ENCODE results near the gene IPO7. TPM values are rescaled to one million over a fixed set of nuclear protein-coding genes. Genes with fewer than 3 reads are reported as not detected.
A peak's percentile ranks its signal among the peaks of the same experiment; 100 is the strongest.

Gene IPO7
- total and polyA plus RNA-seq, 2 experiments from 2014 or later, result 11.2 to 103 TPM

DNA sequence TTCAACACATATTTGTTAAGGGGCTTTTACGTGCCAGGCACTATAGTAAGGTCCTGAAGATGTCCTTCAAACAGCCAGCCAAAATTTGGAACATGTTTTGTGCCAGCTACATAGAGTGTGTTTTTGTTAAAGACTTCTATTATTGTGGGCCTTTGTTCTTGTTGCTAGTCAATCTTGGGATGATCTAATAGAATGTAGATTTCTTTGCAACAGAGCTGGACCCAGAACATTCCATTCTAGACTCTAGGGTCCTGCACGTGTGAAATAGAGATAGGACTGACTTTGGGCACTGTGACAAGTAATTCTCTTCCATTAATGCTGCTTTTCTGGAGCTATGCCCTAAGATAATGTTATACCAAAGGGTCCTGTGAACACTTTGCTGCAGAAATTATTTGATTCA, 16.9 kb upstream of the IPO7 start:
- Histone ChIP-seq H3K36me3 (no peaks in the 10 kb centered on the region), H3K4me3 (no peak overlapping the region), H3K9me3 (ENCODE audit: low read depth) (no peaks in the 10 kb centered on the region), H3K4me1 (ENCODE audit: low read depth) (peaks cover 21% of the 10 kb centered on the region), H3K27ac (no peak overlapping the region), H3K27me3 (no peaks in the 10 kb centered on the region)
- TF ChIP-seq, protein P1, sequence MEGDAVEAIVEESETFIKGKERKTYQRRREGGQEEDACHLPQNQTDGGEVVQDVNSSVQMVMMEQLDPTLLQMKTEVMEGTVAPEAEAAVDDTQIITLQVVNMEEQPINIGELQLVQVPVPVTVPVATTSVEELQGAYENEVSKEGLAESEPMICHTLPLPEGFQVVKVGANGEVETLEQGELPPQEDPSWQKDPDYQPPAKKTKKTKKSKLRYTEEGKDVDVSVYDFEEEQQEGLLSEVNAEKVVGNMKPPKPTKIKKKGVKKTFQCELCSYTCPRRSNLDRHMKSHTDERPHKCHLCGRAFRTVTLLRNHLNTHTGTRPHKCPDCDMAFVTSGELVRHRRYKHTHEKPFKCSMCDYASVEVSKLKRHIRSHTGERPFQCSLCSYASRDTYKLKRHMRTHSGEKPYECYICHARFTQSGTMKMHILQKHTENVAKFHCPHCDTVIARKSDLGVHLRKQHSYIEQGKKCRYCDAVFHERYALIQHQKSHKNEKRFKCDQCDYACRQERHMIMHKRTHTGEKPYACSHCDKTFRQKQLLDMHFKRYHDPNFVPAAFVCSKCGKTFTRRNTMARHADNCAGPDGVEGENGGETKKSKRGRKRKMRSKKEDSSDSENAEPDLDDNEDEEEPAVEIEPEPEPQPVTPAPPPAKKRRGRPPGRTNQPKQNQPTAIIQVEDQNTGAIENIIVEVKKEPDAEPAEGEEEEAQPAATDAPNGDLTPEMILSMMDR (IDR thresholded peaks at IDR 0.05; ENCODE audit: low read depth, low read length), result no peak
- DNase-seq (ENCODE audit: low read depth in 1 of 2, low spot score in 1 of 2), result peak in 1 of 2 donors; percentile 60

DNA sequence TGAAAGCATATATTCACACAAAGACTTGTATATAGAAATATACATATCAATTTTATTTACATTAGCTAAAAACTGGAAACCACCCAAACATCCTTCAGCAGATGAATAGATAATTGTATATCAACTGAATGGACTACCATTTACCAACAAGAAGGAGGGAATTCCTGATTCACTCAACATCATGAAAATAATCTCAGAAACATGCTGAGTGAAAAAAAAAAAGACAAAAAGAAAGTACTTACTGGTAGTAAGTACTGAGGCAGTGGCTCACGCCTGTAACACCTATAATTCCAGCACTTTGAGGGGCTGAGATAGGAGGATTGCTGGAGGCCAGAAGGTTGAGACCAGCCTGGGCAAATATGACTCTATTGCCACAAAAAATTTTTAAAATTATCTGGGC, 7.4 kb upstream of the IPO7 start:
- Histone ChIP-seq H3K4me1 (ENCODE audit: low read depth) (peaks cover 9% of the 10 kb centered on the region), H3K4me3 (no peak overlapping the region), H3K27ac (no peak overlapping the region), H3K27me3 (no peaks in the 10 kb centered on the region), H3K9me3 (ENCODE audit: low read depth) (no peaks in the 10 kb centered on the region), H3K36me3 (no peaks in the 10 kb centered on the region)
- TF ChIP-seq, protein P1 (IDR thresholded peaks at IDR 0.05; ENCODE audit: low read depth, low read length), result no peak
- no peak for DNase-seq (ENCODE audit: low read depth in 1 of 2, low spot score in 1 of 2)

DNA sequence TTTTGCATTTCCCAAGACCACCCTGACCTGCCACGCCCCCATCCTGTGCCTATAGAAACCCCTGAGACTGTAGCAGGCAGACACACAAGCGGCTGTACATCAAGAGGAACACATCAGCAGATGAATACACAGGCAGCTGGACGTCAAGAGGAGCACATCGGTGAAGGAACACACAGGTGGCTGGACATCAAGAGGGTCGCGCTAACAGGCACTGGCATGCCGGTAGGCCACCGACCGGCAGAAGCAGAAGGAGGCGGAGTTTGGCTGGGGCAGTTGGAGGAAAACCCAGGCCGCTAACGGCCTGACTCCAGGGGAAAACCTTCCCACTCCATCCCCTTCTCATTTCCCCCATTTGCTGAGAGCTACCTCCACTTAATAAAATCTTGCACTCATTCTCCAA, 5.4 kb upstream of the IPO7 start:
- H3K4me3 ChIP-seq, result no peak overlapping the region
- no peak for DNase-seq (ENCODE audit: low read depth in 1 of 2, low spot score in 1 of 2)
- no peak overlapping the region for H3K27ac ChIP-seq
- H3K27me3 ChIP-seq, result no peaks in the 10 kb centered on the region
- TF ChIP-seq, protein P1 (IDR thresholded peaks at IDR 0.05; ENCODE audit: low read depth, low read length), result no peak
- H3K4me1 ChIP-seq (ENCODE audit: low read depth), result peaks cover 9% of the 10 kb centered on the region
- H3K36me3 ChIP-seq, result no peaks in the 10 kb centered on the region
- no peaks in the 10 kb centered on the region for H3K9me3 ChIP-seq (ENCODE audit: low read depth)

DNA sequence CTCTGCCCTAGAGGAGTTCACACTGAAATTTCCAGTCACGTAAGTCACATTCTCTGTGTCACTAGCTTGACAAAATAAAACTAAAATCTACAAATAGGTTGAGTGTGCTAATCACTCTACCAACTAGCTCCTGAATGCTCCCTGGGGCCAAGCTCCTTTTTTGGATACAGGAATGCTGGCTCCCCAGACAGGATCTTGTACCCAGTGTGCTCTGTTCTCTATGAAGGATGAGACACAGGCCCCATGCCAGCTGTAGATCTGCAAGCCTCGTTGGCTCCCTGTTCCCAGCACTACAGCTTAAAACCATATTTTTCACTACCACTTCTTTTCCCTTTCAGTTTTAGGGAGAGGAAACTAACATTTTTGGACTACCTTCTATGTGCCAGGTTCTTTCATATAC, 3.7 kb upstream of the IPO7 start:
- H3K9me3 ChIP-seq (ENCODE audit: low read depth), result no peaks in the 10 kb centered on the region
- peaks cover 16% of the 10 kb centered on the region for H3K4me1 ChIP-seq (ENCODE audit: low read depth)
- H3K27me3 ChIP-seq, result no peaks in the 10 kb centered on the region
- TF ChIP-seq, protein P1 (IDR thresholded peaks at IDR 0.05; ENCODE audit: low read depth, low read length), result no peak
- no peak overlapping the region for H3K4me3 ChIP-seq
- H3K36me3 ChIP-seq, result no peaks in the 10 kb centered on the region
- DNase-seq (ENCODE audit: low read depth in 1 of 2, low spot score in 1 of 2), result peak in 1 of 2 donors; percentile 49
- peak overlapping the region; percentile 82 for H3K27ac ChIP-seq

DNA sequence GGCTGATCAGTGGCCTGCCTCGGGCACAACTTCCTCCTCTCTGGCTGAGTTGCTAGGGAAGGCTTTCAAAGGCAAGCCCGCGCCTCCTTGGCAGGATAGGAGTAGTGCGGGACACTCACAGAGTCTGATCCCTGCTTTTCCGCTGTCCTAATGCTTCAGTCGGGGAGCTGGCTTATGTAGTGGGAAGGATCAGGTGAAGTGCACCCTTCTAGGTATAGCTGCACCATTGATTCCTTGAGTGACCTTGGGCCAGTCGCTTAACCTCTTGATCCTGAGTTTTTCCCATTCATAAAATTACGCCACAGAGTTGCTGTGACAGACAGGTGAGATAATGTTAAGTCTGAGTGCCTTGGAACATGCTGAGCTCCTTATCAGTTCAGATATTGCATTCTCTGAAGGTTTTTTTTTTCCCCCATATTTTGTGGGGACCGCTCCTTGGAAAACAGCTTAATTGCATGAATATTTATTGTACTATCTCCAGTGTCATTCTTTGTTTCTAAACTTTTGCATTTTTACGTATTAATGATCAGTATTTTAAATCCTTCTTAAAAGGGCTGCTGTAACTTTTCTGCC, 961 bp downstream of the IPO7 start:
- peaks cover 29% of the 10 kb centered on the region for H3K4me1 ChIP-seq (ENCODE audit: low read depth)
- H3K9me3 ChIP-seq (ENCODE audit: low read depth), result no peaks in the 10 kb centered on the region
- peak overlapping the region; percentile 91 for H3K27ac ChIP-seq
- TF ChIP-seq, protein P1 (IDR thresholded peaks at IDR 0.05; ENCODE audit: low read depth, low read length), result no peak
- H3K36me3 ChIP-seq, result no peaks in the 10 kb centered on the region
- H3K4me3 ChIP-seq, result peak overlapping the region; percentile 44
- DNase-seq (ENCODE audit: low read depth in 1 of 2, low spot score in 1 of 2), result no peak
- H3K27me3 ChIP-seq, result no peaks in the 10 kb centered on the region

Data from cardiac muscle cell (in vitro differentiated cells and primary cell).